Cardiac muscle cell (in vitro differentiated cells and primary cell): ENCODE data around the gene GTF2IRD1. TPM values are rescaled to one million over a fixed set of nuclear protein-coding genes. Genes with fewer than 3 reads are reported as not detected.
"Not testable (repeated sequence)": the region's sequence is repeated elsewhere in the genome, so short reads cannot be mapped to it uniquely, and the experiment has no call there.

Source experiments
- DNase-seq, 2 donors: peaks; one replicate each; pipeline versions ENCODE4 v3.0.0 to v3.0.0-alpha.2; 2010 to 2017; ENCODE audit warnings: low read depth in 1 of 2, low spot score in 1 of 2
- H3K27ac ChIP-seq: fragments of 200-600 bp; sonication (generic); 2 replicates; pipeline ENCODE4 v1.5.1; 2016
- H3K27me3 ChIP-seq: fragments of 200-600 bp; sonication (generic); 2 replicates; pipeline ENCODE4 v1.6.0; 2016; ENCODE audit warnings: control low read depth
- H3K36me3 ChIP-seq: fragments of 200-600 bp; sonication (generic); 2 replicates; pipeline ENCODE4 v1.5.1; 2016; ENCODE audit warnings: control low read depth
- H3K4me1 ChIP-seq: fragments of 200-600 bp; sonication (generic); 2 replicates; pipeline ENCODE4 v1.8.1; 2017; ENCODE audit warnings: low read depth, mild to moderate bottlenecking, mixed run types
- H3K4me3 ChIP-seq: fragments of 200-600 bp; sonication (generic); 2 replicates; pipeline ENCODE4 v1.5.1; 2016; ENCODE audit warnings: mild to moderate bottlenecking
- H3K9me3 ChIP-seq: fragments of 200-600 bp; sonication (generic); 2 replicates; pipeline ENCODE4 v1.5.1; 2017; ENCODE audit warnings: low read depth, mild to moderate bottlenecking, control low read depth
- polyA plus RNA-seq: library from polyadenylated mRNA; unstranded; fragments of >200 nt; fragmentation: Nextera tagmentation; extraction: Ambion mirVana; gene quantifications from 2 replicates; pipeline ENCODE4 v1.2.1, GENCODE V29; 2016
- total RNA-seq: library from RNA; depleted of rRNA; stranded (reverse); fragments of >200 nt; gene quantifications from 2 replicates; pipeline ENCODE4 v1.2.3, GENCODE V29; 2016
- TF ChIP-seq, protein P1 (sequence below): IDR thresholded peaks from 2 replicates; pipeline ENCODE4 v1.5.1; 2012; ENCODE audit warnings: low read depth, mild to moderate bottlenecking, low read length

Gene GTF2IRD1
- total and polyA plus RNA-seq, 2 experiments from 2014 or later = 29.6 to 51.4 TPM

DNA sequence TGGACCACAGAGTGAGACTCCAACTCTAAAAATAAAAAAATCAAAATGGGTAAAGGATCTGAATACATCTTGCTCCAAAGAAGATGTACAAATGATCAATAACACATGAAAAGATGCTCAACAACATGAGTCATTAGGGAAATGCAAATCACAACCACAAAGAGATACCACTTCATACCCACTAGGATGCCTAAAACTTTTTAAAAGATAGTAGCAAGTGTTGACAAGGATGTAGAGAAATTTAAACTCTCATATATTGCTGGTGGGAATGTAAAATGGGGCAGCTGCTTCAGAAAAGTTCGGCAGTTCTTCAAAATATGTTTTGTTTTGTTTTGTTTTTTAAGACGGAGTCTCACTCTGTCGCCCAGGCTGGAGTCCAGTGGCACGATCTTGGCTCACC, 45.7 kb upstream of the GTF2IRD1 start:
- H3K36me3 ChIP-seq = no peaks in the 10 kb centered on the region
- DNase-seq = no peak
- H3K9me3 ChIP-seq = no peaks in the 10 kb centered on the region
- H3K27ac ChIP-seq = no peak overlapping the region
- H3K4me3 ChIP-seq = no peak overlapping the region
- TF ChIP-seq, protein P1, sequence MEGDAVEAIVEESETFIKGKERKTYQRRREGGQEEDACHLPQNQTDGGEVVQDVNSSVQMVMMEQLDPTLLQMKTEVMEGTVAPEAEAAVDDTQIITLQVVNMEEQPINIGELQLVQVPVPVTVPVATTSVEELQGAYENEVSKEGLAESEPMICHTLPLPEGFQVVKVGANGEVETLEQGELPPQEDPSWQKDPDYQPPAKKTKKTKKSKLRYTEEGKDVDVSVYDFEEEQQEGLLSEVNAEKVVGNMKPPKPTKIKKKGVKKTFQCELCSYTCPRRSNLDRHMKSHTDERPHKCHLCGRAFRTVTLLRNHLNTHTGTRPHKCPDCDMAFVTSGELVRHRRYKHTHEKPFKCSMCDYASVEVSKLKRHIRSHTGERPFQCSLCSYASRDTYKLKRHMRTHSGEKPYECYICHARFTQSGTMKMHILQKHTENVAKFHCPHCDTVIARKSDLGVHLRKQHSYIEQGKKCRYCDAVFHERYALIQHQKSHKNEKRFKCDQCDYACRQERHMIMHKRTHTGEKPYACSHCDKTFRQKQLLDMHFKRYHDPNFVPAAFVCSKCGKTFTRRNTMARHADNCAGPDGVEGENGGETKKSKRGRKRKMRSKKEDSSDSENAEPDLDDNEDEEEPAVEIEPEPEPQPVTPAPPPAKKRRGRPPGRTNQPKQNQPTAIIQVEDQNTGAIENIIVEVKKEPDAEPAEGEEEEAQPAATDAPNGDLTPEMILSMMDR = no peak
- no peaks in the 10 kb centered on the region for H3K27me3 ChIP-seq
- no peaks in the 10 kb centered on the region for H3K4me1 ChIP-seq

DNA sequence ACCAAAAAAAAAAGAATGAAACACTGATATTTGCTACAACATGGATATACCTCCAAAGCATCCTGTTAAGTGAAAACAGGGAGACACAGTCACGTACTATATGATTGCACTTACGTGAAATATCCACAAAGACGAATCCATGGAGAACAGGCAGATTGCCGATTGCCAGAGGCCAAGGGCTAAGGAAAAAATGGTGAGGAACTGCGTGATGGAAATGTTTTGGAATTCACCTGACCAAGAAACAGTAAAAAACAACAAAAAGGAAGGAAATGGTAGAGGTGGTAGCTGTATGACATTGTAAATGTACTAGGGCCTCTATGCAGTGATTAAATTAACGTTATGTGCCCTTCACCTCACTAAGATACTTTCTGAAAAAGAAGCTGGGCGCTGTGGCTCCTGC, 44.1 kb upstream of the GTF2IRD1 start:
- no peak overlapping the region for H3K27ac ChIP-seq

DNA sequence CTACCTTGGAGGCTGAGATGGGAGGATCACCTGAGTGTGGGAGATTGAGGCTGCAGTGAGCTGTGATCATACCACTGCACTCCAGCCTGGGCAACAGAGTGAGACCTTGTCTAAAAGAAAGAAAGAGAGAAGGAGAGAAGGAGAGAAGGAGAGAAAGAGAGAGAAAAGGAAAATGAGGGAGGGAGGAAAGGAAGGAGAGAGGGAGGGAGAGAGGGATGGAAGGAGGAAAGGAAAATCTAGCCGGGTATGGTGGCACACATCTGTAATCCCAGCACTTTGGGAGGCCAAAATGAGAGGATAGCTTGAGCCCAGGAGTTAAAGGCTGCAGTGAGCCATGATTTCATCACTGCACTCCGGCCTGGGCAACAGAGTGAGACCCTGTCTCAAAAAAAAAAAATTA, 42.9 kb upstream of the GTF2IRD1 start:
- Histone ChIP-seq H3K9me3 (no peaks in the 10 kb centered on the region), H3K27me3 (no peaks in the 10 kb centered on the region), H3K4me1 (no peaks in the 10 kb centered on the region), H3K27ac (no peak overlapping the region), H3K36me3 (no peaks in the 10 kb centered on the region), H3K4me3 (no peak overlapping the region)
- no peak for DNase-seq
- TF ChIP-seq, protein P1 = no peak

More for the DNA sequence above, 44.1 kb upstream of the GTF2IRD1 start:
- no peak overlapping the region for H3K4me3 ChIP-seq
- no peaks in the 10 kb centered on the region for H3K27me3 ChIP-seq
- no peaks in the 10 kb centered on the region for H3K9me3 ChIP-seq
- H3K36me3 ChIP-seq = no peaks in the 10 kb centered on the region
- no peak for DNase-seq
- TF ChIP-seq, protein P1 = no peak
- H3K4me1 ChIP-seq = no peaks in the 10 kb centered on the region

DNA sequence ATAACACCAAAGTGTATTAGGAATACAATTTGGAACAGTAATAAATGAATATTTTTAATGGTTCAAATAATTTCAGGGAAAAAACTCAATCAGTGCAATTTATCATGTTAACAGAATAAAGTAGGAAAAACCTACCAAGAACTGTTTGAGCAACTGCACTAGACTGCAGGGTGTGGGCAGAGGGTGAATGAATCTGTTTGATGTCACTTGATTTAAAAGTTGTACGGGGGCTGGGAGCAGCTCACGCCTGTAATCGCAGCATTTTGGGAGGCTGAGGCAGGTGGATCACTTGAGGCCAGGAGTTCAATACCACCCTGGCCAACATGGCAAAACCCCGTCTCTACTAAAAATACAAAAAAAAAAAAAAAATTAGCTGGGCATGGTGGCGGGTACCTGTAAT, 42.1 kb upstream of the GTF2IRD1 start:
- not testable (repeated sequence) for H3K4me1 ChIP-seq, H3K27ac ChIP-seq, DNase-seq, H3K27me3 ChIP-seq, H3K9me3 ChIP-seq, H3K36me3 ChIP-seq, H3K4me3 ChIP-seq

DNA sequence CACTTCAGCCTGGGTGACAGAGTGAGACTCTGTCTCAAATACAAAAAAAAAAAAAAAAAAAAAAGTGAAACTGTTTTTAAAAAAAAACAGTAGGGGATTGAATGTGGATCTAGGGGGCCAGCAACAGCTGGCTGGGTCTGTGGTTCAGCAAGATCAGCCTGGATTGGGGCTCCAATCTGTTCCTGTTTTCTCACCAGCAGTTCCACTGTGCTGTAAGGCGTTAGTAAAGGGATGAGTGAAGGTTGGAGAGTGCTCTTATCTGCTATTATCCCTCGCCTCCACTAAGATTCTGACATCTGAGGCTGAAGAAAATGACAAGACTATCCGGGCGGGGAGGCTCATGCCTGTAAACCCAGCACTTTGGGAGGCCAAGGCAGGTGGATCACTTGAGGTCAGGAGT, 41.6 kb upstream of the GTF2IRD1 start:
- H3K27me3 ChIP-seq = no peaks in the 10 kb centered on the region
- DNase-seq = no peak
- TF ChIP-seq, protein P1 = no peak
- H3K9me3 ChIP-seq = no peaks in the 10 kb centered on the region
- no peaks in the 10 kb centered on the region for H3K36me3 ChIP-seq
- no peaks in the 10 kb centered on the region for H3K4me1 ChIP-seq
- no peak overlapping the region for H3K4me3 ChIP-seq
- H3K27ac ChIP-seq = no peak overlapping the region

DNA sequence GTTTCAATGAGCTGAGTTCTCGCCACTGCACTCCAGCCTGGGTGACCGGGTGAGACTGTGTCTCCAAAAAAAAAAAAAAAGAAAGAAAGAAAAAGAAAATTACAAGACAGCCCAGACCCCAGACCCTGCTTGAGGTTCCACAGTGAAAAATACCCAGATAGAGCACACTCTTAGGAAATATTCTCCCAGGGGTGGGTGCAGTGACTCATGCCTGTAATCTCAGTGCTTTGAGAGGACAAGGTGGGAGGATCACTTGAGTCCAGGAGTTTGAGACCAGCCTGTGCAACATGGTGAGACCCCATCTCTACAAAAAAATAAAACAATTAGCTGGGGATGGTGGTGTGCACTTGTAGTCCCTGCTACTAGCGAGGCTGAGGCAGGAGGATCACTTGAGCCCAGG, 41.1 kb upstream of the GTF2IRD1 start:
- Histone ChIP-seq H3K4me1 (no peaks in the 10 kb centered on the region), H3K9me3 (no peaks in the 10 kb centered on the region), H3K4me3 (no peak overlapping the region), H3K27ac (no peak overlapping the region), H3K27me3 (no peaks in the 10 kb centered on the region), H3K36me3 (no peaks in the 10 kb centered on the region)
- TF ChIP-seq, protein P1 = no peak
- peak in 1 of 2 donors; percentile 42 for DNase-seq

DNA sequence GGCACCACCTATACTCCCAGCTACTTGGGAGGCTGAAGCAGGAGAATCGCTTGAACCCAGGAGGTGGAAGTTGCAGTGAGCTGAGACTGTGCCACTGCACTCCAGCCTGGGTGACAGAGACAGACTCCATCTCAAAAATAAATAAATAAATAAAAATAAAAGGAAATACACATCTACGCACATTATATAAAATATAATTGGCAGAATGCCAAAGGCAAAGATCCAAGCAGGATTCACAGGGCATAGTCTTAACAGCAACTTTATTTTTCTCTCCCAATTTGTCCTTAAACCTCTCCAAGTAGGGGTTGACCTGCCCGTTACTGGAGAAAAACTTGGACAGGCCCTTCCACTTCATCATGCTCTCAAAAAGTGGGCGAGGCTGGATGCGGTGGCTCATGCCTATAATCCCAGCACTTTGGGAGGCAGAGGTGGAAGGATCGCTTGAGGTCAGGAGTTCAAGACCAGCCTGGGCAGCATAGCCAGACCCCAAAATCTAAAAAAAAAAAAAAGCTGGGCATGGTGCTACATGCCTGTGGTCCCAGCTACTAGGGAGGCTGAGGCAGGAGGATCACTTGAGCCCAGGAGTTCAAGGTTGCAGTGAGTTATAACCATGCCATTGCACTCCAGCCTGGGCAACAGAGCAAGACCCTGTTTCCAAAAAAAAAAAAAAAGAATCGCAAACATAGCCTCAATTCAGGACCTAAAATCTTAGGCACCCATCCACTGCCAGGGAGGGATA, 38.9 kb upstream of the GTF2IRD1 start:
- H3K27me3 ChIP-seq, H3K4me1 ChIP-seq, H3K9me3 ChIP-seq: not testable (repeated sequence)

More for the DNA sequence above, 38.9 kb upstream of the GTF2IRD1 start:
- DNase-seq, H3K36me3 ChIP-seq, H3K27ac ChIP-seq, H3K4me3 ChIP-seq: not testable (repeated sequence)
